GM10266 (cell line): ENCODE results near the gene PITRM1.
"Not testable (repeated sequence)": the region's sequence is repeated elsewhere in the genome, so short reads cannot be mapped to it uniquely, and the experiment has no call there.

Source experiments
- DNase-seq: peaks from one replicate; pipeline ENCODE4 v3.0.0; 2012; ENCODE audit errors: extremely low spot score
- TF ChIP-seq, protein P1 (sequence below): IDR thresholded peaks from 2 replicates; pipeline ENCODE4 v1.5.1; 2012; ENCODE audit warnings: mild to moderate bottlenecking, low read depth; ENCODE audit not compliant: control insufficient read depth, insufficient read depth; ENCODE audit errors: missing control alignments

PITRM1 gene

DNA sequence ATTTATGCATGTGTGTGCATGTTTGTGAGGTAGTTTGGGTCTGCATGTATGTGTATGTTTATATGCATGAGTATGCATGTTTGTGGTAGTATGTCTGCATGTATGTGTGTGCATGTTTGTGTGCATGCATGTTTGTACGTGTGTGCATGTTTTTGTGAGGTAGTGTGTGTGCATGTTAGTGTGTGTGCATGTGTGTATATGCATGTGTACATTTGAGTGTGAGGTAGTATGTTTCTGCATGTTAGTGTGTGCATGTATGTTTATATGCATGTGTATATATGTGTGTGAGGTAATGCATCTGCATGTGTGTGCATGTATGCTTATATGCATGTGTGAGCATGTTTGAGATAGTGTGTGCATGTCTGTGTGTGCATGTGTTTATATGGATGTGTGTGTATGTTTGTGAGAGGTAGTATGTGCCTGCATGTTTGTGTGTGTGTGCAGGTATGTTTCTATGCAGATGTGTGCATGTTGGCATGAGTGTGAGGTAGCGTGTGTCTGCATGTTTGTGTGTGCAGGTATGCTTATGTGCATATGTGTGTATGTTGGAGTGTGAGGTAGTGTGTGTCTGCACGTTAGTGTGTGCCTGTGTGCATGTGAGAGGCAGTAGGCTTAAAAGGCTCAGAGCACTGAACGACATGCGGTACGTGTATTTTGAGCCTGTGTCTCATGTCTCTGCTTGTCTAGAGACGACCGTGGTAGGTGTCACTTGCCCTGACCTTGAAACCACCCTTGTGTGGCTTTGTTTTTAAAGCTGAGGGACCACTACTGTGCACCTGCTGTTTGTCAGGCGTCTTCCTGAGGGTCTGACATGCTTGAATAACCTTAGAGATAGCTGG, 61.6 kb downstream of the PITRM1 start:
- TF ChIP-seq, protein P1, sequence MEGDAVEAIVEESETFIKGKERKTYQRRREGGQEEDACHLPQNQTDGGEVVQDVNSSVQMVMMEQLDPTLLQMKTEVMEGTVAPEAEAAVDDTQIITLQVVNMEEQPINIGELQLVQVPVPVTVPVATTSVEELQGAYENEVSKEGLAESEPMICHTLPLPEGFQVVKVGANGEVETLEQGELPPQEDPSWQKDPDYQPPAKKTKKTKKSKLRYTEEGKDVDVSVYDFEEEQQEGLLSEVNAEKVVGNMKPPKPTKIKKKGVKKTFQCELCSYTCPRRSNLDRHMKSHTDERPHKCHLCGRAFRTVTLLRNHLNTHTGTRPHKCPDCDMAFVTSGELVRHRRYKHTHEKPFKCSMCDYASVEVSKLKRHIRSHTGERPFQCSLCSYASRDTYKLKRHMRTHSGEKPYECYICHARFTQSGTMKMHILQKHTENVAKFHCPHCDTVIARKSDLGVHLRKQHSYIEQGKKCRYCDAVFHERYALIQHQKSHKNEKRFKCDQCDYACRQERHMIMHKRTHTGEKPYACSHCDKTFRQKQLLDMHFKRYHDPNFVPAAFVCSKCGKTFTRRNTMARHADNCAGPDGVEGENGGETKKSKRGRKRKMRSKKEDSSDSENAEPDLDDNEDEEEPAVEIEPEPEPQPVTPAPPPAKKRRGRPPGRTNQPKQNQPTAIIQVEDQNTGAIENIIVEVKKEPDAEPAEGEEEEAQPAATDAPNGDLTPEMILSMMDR = no peak
- DNase-seq = no peak

GRCh38 chr10:3109633-3110032, 62.9 kb downstream of the PITRM1 start:
- TF ChIP-seq, protein P1 = no peak
- no peak for DNase-seq

DNA sequence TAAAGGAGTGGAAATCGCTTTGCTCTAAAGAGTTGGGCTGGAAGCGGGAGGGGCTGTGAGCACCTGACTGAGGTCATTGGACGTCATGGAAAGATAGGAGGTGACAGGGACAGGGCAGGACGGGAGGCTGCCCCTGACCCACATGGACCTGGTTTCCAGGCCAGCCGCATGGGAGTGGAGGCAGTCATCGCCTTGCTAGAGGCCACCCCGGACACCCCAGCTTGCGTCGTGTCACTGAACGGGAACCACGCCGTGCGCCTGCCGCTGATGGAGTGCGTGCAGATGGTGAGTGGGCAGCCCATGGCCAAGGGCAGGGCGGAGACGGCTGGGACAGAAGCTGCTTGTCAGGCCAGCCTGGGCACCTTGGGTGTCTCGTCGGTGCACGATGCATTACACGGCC, 63.4 kb downstream of the PITRM1 start:
- TF ChIP-seq, protein P1 = no peak
- no peak for DNase-seq

- TF ChIP-seq, protein P1 = no peak
- no peak for DNase-seq
Measured at GRCh38 chr10:3108575-3109105, 63.9 kb downstream of the PITRM1 start.

DNA sequence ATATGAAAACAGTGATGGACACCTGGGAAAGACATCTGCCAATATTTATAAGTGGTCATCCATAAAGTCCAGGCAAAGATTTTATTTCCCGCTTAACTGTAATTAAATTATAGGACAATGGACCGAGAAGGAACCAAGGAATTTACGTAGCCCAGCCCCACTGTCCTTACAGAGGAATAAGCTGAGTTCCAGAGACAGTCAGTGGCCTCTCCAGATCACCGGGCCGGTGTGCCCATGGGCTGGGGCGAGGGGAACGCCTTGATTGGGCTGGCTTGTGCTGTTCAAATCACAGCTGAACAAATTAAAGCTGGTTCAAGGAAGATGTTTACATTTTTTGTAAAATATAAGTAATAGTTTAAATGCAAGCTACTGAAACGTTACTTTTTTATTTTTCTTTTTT, 64.5 kb downstream of the PITRM1 start:
- TF ChIP-seq, protein P1 = no peak
- DNase-seq = no peak

- TF ChIP-seq, protein P1 = no peak
- DNase-seq = no peak
Measured at GRCh38 chr10:3107426-3107961, 65.1 kb downstream of the PITRM1 start.

GRCh38 chr10:3106928-3107425, 65.6 kb downstream of the PITRM1 start:
- TF ChIP-seq, protein P1 = no peak
- no peak for DNase-seq

GRCh38 chr10:3106328-3106727, 66.3 kb downstream of the PITRM1 start:
- not testable (repeated sequence) for DNase-seq
